ENCODE results near the gene FAM110C.

DNA sequence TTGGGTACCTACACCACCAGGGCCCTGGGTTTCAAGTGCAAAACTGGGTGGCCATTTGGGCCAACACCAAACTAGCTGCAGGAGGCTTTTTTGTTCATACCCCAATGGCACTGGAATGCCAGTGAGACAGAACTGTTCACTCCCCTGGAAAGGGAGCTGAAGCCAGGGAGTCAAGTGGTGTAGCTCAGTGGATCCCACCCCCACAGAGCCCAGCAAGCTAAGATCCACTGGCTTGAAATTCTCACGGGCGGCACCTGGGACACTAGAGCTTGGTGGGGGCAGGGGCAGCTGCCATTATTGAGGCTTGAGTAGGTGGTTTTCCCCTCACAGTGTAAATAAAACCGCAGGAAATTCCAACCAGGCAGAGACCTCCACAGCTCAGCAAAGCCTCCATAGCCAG is 46.0 kb upstream of the FAM110C start:
- TF ChIP-seq, protein P1, sequence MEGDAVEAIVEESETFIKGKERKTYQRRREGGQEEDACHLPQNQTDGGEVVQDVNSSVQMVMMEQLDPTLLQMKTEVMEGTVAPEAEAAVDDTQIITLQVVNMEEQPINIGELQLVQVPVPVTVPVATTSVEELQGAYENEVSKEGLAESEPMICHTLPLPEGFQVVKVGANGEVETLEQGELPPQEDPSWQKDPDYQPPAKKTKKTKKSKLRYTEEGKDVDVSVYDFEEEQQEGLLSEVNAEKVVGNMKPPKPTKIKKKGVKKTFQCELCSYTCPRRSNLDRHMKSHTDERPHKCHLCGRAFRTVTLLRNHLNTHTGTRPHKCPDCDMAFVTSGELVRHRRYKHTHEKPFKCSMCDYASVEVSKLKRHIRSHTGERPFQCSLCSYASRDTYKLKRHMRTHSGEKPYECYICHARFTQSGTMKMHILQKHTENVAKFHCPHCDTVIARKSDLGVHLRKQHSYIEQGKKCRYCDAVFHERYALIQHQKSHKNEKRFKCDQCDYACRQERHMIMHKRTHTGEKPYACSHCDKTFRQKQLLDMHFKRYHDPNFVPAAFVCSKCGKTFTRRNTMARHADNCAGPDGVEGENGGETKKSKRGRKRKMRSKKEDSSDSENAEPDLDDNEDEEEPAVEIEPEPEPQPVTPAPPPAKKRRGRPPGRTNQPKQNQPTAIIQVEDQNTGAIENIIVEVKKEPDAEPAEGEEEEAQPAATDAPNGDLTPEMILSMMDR (IDR thresholded peaks at IDR 0.05) = no peak
- no peak for TF ChIP-seq POLR2A (IDR thresholded peaks at IDR 0.05)

All from uterus (tissue), 2 donors.